ENCODE measurements around the gene BCL2L2. TPM values are rescaled to one million over a fixed set of nuclear protein-coding genes. Genes with fewer than 3 reads are reported as not detected.
A peak's percentile ranks its signal among the peaks of the same experiment; 100 is the strongest.
"Not testable (repeated sequence)": the region's sequence is repeated elsewhere in the genome, so short reads cannot be mapped to it uniquely, and the experiment has no call there.

The BCL2L2 gene
- total RNA-seq, 2 experiments from 2014 or later = 1.1 to 1.3 TPM

DNA sequence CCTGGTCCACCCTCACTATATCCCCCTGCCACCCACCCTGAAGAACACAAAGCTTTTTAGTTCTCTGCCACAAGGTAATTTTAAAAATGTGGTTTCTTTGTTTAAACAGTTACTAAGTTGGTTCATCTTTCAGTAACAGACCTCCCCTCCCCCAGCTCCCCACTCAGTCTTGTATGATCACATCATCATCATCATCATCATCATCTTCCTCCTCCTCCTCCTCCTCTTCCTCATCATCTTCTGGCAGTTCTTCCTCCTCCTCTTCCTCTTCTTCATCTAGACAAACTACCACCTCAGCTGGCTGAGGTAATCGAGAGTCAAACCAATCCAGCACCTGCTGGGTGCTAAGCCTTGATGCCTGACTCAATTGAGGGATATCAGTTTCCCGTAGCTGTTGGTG, 31.2 kb upstream of the BCL2L2 start:
- H3K27me3 Mint-ChIP-seq = no peaks in the 10 kb centered on the region
- no peak overlapping the region for H3K4me3 Mint-ChIP-seq
- TF ChIP-seq, protein P1, sequence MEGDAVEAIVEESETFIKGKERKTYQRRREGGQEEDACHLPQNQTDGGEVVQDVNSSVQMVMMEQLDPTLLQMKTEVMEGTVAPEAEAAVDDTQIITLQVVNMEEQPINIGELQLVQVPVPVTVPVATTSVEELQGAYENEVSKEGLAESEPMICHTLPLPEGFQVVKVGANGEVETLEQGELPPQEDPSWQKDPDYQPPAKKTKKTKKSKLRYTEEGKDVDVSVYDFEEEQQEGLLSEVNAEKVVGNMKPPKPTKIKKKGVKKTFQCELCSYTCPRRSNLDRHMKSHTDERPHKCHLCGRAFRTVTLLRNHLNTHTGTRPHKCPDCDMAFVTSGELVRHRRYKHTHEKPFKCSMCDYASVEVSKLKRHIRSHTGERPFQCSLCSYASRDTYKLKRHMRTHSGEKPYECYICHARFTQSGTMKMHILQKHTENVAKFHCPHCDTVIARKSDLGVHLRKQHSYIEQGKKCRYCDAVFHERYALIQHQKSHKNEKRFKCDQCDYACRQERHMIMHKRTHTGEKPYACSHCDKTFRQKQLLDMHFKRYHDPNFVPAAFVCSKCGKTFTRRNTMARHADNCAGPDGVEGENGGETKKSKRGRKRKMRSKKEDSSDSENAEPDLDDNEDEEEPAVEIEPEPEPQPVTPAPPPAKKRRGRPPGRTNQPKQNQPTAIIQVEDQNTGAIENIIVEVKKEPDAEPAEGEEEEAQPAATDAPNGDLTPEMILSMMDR (IDR thresholded peaks at IDR 0.05) = no peak
- DNase-seq (no peak), ATAC-seq (no peak)
- peaks cover 16% of the 10 kb centered on the region for H3K36me3 Mint-ChIP-seq (ENCODE audit: low read depth)
- H3K27ac Mint-ChIP-seq = peak overlapping the region; percentile 16
- ChIA-PET CTCF (no interaction called here), POLR2A (no interaction called here)
- intact Hi-C loops (cut with micrococcal nuclease) = no loop called here
- peaks cover 7% of the 10 kb centered on the region for H3K4me1 Mint-ChIP-seq (ENCODE audit: low read depth)
- no peaks in the 10 kb centered on the region for H3K9me3 Mint-ChIP-seq

DNA sequence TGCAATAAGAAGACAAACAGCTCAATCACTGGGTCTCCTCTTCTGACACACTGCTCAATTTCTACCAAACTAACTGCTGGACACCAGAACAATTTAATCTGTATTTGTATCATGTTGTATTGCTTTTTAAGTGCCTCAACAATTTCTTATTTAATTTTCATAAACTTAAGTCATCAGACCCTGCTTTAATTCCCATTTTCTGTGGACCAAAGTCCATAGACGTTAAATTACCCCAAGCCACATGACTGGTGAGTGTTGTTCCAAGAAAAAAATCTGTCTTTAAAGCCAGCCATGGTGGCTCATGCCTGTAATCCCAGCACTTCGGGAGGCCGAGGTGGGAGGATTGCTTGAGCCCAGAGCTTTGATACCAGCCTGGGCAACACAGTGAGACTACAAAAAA, 29.4 kb upstream of the BCL2L2 start:
- H3K9me3 Mint-ChIP-seq = no peaks in the 10 kb centered on the region
- no peak overlapping the region for H3K4me3 Mint-ChIP-seq
- ATAC-seq = no peak
- no peak for DNase-seq
- intact Hi-C loops (cut with micrococcal nuclease) = no loop called here
- TF ChIP-seq, protein P1 (IDR thresholded peaks at IDR 0.05) = no peak
- H3K27ac Mint-ChIP-seq = no peak overlapping the region
- ChIA-PET CTCF (interaction anchor here (1.5 kb wide), 2 partner anchors 17 to 18 kb away, joined by 4 to 5 read pairs; no protein-coding TSS in a partner anchor), POLR2A (interaction anchor here (1.1 to 1.5 kb wide), 2 partner anchors 8 to 45 kb away, joined by 4 to 6 read pairs; partner anchors contain the start of gene PABPN1)
- H3K27me3 Mint-ChIP-seq = no peaks in the 10 kb centered on the region
- peaks cover 16% of the 10 kb centered on the region for H3K36me3 Mint-ChIP-seq (ENCODE audit: low read depth)
- peaks cover 9% of the 10 kb centered on the region for H3K4me1 Mint-ChIP-seq (ENCODE audit: low read depth)

DNA sequence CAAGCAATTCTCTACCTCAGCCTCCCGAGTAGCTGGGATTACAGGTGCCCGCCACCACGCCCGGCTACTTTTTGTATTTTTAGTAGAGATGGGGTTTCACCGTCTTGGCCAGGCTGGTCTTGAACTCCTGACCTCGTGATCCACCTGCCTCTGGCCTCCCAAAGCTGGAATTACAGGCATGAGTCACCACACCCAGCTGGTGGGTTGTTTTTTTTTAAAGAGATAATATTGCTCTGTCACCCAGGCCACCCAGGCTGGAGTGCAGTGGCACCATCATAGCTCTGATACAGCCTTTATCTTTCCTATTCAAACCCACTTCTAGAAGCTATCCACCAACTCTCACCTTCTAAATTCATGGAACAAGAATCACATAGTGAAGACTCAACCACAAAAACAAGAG, 28.7 kb upstream of the BCL2L2 start:
- ATAC-seq; H3K27ac Mint-ChIP-seq; H3K4me3 Mint-ChIP-seq; H3K27me3 Mint-ChIP-seq; intact Hi-C loops (cut with micrococcal nuclease); H3K9me3 Mint-ChIP-seq; DNase-seq: not testable (repeated sequence)
- CTCF ChIA-PET = interaction anchor here (1.5 kb wide), 1 partner anchor 17 kb away, joined by 4 read pairs; no protein-coding TSS in a partner anchor
- POLR2A ChIA-PET = interaction anchor here (1.5 kb wide), 1 partner anchor 44 kb away, joined by 6 read pairs; the partner anchor contains the start of gene PABPN1
- Mint-ChIP-seq H3K36me3 (ENCODE audit: low read depth) (peaks cover 16% of the 10 kb centered on the region), H3K4me1 (ENCODE audit: low read depth) (peaks cover 12% of the 10 kb centered on the region)

DNA sequence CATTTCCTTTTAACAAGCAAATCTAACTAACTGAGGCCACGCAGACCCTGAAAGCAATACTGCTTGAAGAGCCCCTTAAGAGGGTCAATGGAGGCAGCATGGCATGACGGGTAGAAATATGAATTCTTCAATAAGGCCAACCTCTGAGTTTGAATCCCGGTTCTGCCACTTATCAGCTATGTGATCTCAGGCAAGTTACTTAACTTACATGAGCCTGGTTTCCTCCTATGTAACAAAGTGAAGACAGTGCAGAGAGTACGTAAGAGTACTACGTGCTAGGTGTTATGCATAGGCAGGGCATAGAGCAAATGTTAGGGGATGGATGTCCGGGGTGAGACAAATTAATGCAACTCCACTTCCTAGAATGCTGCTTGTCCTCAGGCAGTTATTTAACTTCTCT, 25.4 kb upstream of the BCL2L2 start:
- H3K27ac Mint-ChIP-seq = no peak overlapping the region
- intact Hi-C loops (cut with micrococcal nuclease) = no loop called here
- H3K36me3 Mint-ChIP-seq (ENCODE audit: low read depth) = peaks cover 13% of the 10 kb centered on the region
- H3K4me3 Mint-ChIP-seq = no peak overlapping the region
- H3K9me3 Mint-ChIP-seq = no peaks in the 10 kb centered on the region
- ChIA-PET POLR2A (no interaction called here), CTCF (interaction anchor here (1.4 to 1.6 kb wide), 2 partner anchors 12 to 20 kb away, joined by 3 read pairs; no protein-coding TSS in a partner anchor)
- DNase-seq (no peak), ATAC-seq (no peak)
- H3K27me3 Mint-ChIP-seq = no peaks in the 10 kb centered on the region
- H3K4me1 Mint-ChIP-seq (ENCODE audit: low read depth) = peaks cover 25% of the 10 kb centered on the region
- TF ChIP-seq, protein P1 (IDR thresholded peaks at IDR 0.05) = no peak

DNA sequence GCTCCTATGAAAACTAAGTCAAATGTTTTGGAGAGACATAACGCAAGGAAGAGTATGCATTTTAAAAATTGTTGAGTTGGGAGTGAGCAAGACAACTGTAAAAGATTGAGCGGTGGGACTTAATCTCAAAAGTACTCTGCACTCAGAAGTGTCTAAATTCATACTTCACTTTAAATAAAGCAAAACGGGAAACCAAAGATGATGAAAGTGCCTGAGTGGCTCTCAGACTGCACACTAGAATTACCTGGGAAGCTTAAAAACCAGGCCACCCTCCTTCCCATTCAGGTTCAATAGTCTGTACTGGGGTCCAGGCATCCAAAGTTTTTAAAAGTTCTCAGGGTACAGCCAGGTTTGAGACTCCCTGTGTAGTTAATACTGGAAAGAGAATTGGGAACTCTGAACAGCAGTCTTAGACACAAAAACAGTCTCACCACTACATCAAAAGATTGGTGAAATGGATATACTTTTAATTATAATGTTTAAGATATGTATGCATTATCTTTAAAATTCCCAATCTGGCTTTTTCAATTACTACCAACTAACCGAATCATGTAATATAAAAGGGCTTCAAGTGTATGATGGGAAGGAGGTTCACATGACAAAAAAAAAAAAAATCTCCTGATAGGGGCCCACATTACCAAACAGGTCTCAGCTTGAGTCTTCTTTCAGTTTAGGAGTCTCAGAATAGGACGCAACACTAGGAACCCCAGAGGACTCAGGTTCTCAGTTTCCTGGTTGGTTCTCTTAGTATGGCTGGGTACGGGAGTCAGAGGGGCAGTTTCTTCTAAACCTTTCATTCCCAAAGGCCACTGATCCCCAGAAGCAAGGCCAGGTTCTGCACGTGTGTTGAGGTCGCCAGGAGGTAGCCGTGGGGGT, 21.7 kb upstream of the BCL2L2 start:
- no peak for ATAC-seq
- POLR2A ChIA-PET = interaction anchor here (0.9 to 3.7 kb wide), 4 partner anchors 8 to 36 kb away, joined by 3 to 32 read pairs (median 8); partner anchors contain the start of genes PABPN1 and PPP1R3E
- intact Hi-C loops (cut with micrococcal nuclease) = loop anchor here (5.0 kb wide), 1 partner anchor 37 kb away; the partner anchor contains the start of gene PABPN1

More for the DNA sequence above, 21.7 kb upstream of the BCL2L2 start:
- Mint-ChIP-seq H3K9me3 (no peaks in the 10 kb centered on the region), H3K4me1 (ENCODE audit: low read depth) (peaks cover 27% of the 10 kb centered on the region), H3K27ac (peak overlapping the region; percentile 93), H3K36me3 (ENCODE audit: low read depth) (peaks cover 11% of the 10 kb centered on the region), H3K27me3 (no peaks in the 10 kb centered on the region), H3K4me3 (peak overlapping the region; percentile 95)
- CTCF ChIA-PET = interaction anchor here (2.1 kb wide), 1 partner anchor 36 kb away, joined by 12 read pairs; the partner anchor contains the start of gene PABPN1
- peak; percentile 23 for DNase-seq
- TF ChIP-seq, protein P1 (IDR thresholded peaks at IDR 0.05) = no peak

Measured in activated CD8-positive, alpha-beta T cell treated with anti-CD3 and anti-CD28 coated beads for 36 hours (primary cell).